HL-60 (cell line): ENCODE results near the gene ASF1A.

ENCODE experiments used
- DNase-seq, 2 experiments: peaks; one replicate each; pipeline ENCODE4 v3.0.0-alpha.2; 2010 to 2020; ENCODE audit warnings: low read depth in 1 of 2, low spot score in 1 of 2
- H3K27ac ChIP-seq: fragments of 250-450 bp; sonication (Bioruptor Pico); replicated peaks from 2 replicates; pipeline ENCODE4 v1.5.1; 2020; ENCODE audit warnings: mild to moderate bottlenecking, moderate library complexity
- H3K27me3 ChIP-seq: fragments of 250-450 bp; sonication (Bioruptor Pico); 2 replicates; pipeline ENCODE4 v1.5.1; 2021; ENCODE audit warnings: mild to moderate bottlenecking, moderate library complexity; ENCODE audit not compliant: insufficient read depth, poor library complexity, severe bottlenecking
- H3K4me3 ChIP-seq: replicated peaks from 2 replicates; pipeline ENCODE4 v1.5.1; 2011; ENCODE audit warnings: mild to moderate bottlenecking, control low read depth, low read length; ENCODE audit not compliant: insufficient read depth
- CTCF ChIP-seq: IDR thresholded peaks from one replicate; pipeline ENCODE4 v1.5.1; 2011; ENCODE audit warnings: low read length, control low read depth, inconsistent platforms; ENCODE audit not compliant: insufficient read depth
- GABPA ChIP-seq: IDR thresholded peaks from 2 replicates; pipeline ENCODE4 v1.6.1; 2012; ENCODE audit warnings: low read depth
- POLR2AphosphoS5 ChIP-seq: IDR thresholded peaks from 2 replicates; pipeline ENCODE4 v1.6.1; 2012; ENCODE audit warnings: low read depth
- REST ChIP-seq: IDR thresholded peaks from 2 replicates; pipeline ENCODE4 v1.6.1; 2012; ENCODE audit warnings: low read depth; ENCODE audit not compliant: insufficient replicate concordance
- SPI1 ChIP-seq: IDR thresholded peaks from 2 replicates; pipeline ENCODE4 v1.6.1; 2012; ENCODE audit warnings: low read depth, mild to moderate bottlenecking, borderline replicate concordance

ASF1A gene

DNA sequence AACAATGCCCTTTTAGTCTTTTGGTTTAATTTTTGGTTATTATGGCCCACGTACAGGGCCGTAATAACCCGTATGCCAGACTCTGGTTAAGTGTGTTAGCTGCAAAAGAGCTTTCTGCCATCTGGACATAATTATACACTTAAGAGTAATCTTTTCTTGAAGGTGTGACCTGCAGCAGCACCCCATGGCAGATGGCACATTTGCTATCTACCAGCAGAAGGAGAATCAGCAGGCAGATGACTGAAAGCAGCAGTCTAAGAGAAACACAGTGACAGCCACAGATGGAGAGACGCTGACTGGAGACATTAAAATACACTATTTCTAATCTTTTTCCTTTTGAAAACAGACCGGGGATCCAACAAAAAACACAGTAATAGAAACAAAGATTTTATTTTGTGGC lies 18.7 kb downstream of the ASF1A start:
- H3K4me3 ChIP-seq: no peak overlapping the region
- no peak overlapping the region for H3K27ac ChIP-seq
- no peak for DNase-seq
- H3K27me3 ChIP-seq: no peaks in the 10 kb centered on the region
- no peak for TF ChIP-seq SPI1
- TF ChIP-seq CTCF: no peak
- TF ChIP-seq POLR2AphosphoS5: no peak
- TF ChIP-seq REST: no peak
- TF ChIP-seq GABPA: no peak

DNA sequence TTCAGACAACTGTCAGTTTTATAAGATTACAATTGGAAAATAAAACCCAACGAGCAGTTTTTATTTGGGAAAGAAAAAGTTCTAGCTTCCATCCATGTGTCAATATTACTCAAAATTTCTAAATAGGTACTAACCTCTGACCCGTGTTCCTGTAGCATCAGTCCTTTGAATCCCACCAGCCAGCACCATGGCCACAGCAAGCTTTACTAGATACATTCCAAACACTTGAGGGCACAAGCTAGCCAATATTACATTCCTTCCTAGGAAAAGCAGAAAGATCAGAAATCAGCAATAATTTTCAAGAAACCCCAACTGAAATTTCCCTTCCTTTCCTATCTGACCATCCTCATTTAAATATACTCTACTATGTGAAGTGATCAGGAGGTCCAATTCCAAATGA lies 19.2 kb downstream of the ASF1A start:
- no peak for DNase-seq
- H3K4me3 ChIP-seq: no peak overlapping the region
- TF ChIP-seq CTCF (no peak), REST (no peak), SPI1 (no peak), POLR2AphosphoS5 (no peak), GABPA (no peak)
- no peaks in the 10 kb centered on the region for H3K27me3 ChIP-seq
- H3K27ac ChIP-seq: no peak overlapping the region

GRCh38 chr6:118914598-118914997 lies 20.6 kb downstream of the ASF1A start:
- Histone ChIP-seq H3K27ac (no peak overlapping the region), H3K27me3 (no peaks in the 10 kb centered on the region)
- TF ChIP-seq GABPA (no peak), SPI1 (no peak), CTCF (no peak)

GRCh38 chr6:118917546-118918328 lies 23.8 kb downstream of the ASF1A start:
- TF ChIP-seq POLR2AphosphoS5: no peak
- no peak for TF ChIP-seq GABPA
- no peak for TF ChIP-seq CTCF
- TF ChIP-seq SPI1: no peak
- no peak for TF ChIP-seq REST
- H3K27ac ChIP-seq: no peak overlapping the region
- DNase-seq: no peak
- H3K27me3 ChIP-seq: no peaks in the 10 kb centered on the region
- H3K4me3 ChIP-seq: no peak overlapping the region

More at GRCh38 chr6:118914598-118914997, 20.6 kb downstream of the ASF1A start:
- H3K4me3 ChIP-seq: no peak overlapping the region
- DNase-seq: no peak
